NB4 (cell line): ENCODE results near the gene RBM19.

Experiments used
- DNase-seq: peaks from one replicate; pipeline ENCODE4 v3.0.0; 2010; ENCODE audit warnings: low read depth
- H3K4me3 ChIP-seq: one replicate; pipeline ENCODE4 v1.5.1; 2011; ENCODE audit warnings: mild to moderate bottlenecking, low read depth, low read length, moderate library complexity
- CTCF ChIP-seq: IDR thresholded peaks from one replicate; pipeline ENCODE4 v1.5.1; 2012; ENCODE audit warnings: low read depth, low read length
- MAX ChIP-seq: IDR thresholded peaks from 2 replicates; pipeline ENCODE4 v1.6.1; 2011; ENCODE audit warnings: low read depth, low read length
- MYC ChIP-seq: IDR thresholded peaks from 2 replicates; pipeline ENCODE4 v1.6.1; 2011; ENCODE audit warnings: low read depth, low read length
- POLR2A ChIP-seq: IDR thresholded peaks from 2 replicates; pipeline ENCODE4 v1.6.1; 2011; ENCODE audit warnings: mild to moderate bottlenecking; ENCODE audit not compliant: insufficient read length; ENCODE audit errors: extremely low read depth

Gene RBM19

DNA sequence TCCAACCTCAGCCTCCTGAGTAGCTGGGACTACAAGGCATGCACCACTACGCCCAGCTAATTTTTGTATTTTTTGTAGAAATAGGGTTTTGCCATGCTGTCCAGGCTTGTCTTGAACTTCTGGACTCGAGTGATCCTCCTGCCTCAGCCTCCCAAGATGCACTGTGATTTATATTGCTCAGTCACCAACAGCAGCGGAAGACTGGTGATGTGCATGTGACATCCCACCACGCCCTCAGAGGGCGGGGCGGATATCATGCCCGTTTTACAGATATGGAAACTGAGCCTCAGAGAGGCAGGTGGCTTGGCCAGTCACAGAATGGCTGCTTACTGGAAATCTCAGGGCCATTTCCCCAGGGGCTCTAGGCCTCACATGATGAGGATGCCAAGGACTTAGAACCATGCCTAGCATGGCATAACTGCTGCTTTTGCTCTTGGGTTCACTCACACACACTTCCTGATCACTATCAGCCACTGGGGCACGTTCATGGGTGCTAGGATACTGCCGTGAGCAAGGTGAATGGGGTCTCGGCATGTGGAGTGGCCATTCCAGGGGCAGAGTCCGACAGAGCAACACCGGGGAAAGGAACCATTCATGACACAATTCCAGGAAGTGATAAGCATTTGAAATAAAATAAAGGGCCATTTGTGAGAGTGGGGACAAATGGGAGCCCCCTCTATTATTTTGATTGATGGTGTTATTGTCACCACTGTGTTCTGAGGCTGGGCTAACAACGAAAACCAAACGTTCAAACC is 31.9 kb downstream of the RBM19 start:
- DNase-seq: no peak
- TF ChIP-seq MYC (no peak), CTCF (no peak), MAX (no peak), POLR2A (no peak)
- no peak overlapping the region for H3K4me3 ChIP-seq

GRCh38 chr12:113933201-113933786 is 32.8 kb downstream of the RBM19 start:
- H3K4me3 ChIP-seq: no peak overlapping the region
- TF ChIP-seq MYC (no peak), CTCF (no peak), MAX (no peak), POLR2A (no peak)
- no peak for DNase-seq

DNA sequence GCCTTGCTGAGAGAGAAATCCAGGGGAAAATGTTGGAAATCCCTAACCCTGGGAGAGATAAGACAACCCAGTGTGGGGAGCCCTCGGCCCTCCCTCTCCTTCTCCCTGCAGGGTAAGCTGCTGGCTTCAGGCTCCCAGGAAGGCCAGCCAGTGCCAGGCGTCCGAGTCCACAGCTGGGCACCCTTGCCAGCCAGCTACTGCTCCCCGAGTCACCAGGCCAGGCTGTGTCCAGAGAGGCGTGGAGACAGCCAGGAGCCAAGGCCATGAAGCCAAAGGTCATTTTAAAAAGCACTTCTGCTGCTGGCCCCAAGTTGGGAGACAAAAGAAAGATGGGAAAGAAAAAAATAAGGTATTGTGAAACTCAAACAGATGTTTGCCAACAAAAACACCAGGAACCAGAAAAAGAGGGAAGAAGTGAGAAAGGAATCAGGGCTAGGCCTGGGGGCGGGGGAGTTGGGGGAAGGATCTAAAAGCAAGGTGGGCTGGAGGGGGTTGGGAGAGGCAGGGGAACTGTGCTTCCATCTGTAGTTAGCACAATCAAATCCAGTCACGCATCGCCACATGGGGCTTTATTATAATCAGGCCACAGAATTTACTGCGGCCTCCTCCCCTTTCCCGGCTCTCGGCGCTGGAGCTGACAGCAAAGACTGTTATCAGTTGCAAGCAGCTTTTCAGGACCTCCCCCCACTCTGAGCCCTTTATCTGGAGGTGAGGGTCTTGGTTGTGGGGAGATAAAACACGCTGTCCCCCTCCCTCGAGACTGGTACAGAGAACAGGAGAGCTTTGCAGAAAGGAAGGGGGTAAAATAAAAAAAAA is 33.5 kb downstream of the RBM19 start:
- TF ChIP-seq CTCF (no peak), MAX (no peak), POLR2A (no peak), MYC (no peak)
- H3K4me3 ChIP-seq: no peak overlapping the region
- no peak for DNase-seq

DNA sequence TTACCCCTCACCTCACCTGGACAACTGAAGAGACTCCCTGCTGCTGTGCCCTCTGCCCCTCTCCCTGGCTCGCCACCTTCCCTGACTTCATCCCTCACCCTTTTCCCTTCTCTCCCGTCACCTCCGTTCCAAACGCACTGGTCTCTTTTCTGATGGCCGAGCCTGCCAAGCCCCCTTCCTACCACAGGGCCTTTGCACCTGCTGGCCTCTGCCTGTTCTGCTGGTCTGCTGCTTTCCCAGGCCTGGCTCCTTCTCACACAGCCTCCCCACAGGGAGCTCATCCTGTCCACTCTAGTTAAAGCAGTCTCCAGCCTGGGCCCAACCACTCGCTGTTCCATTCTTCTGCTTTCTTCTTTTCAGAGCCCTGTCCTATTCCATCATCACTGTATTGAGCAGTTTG is 34.6 kb downstream of the RBM19 start:
- TF ChIP-seq CTCF (no peak), POLR2A (no peak), MYC (no peak), MAX (no peak)
- H3K4me3 ChIP-seq: no peak overlapping the region
- DNase-seq: no peak

DNA sequence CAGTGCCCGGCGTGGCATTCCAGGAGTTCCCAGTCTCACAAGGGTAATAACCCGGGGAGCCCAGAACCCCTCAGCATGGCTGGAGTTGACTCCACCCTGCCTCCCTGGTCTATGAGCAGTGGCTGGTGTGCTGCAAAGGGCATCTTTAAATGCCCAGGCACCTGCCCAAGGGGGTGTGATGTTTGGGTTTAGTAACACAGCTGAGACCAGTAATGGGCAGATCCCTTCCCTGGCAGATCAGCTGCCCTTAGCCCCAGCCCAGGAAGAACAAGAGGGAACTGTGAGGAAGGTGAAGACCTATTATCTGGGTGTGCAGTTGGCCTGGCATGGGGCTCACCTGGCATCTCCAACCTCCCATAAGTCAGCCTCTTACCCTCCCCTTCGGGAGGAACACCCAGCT is 35.9 kb downstream of the RBM19 start:
- H3K4me3 ChIP-seq: no peak overlapping the region
- no peak for TF ChIP-seq CTCF
- TF ChIP-seq POLR2A: no peak
- TF ChIP-seq MYC: no peak
- TF ChIP-seq MAX: no peak
- DNase-seq: no peak
